NAMALWA (cell line): ENCODE results near the gene ASTN2.
"Not testable (repeated sequence)": the region's sequence is repeated elsewhere in the genome, so short reads cannot be mapped to it uniquely, and the experiment has no call there.

Experiments
- DNase-seq: peaks from one replicate; pipeline ENCODE4 v3.0.0-alpha.2; 2015; ENCODE audit warnings: low spot score

ASTN2 gene

DNA sequence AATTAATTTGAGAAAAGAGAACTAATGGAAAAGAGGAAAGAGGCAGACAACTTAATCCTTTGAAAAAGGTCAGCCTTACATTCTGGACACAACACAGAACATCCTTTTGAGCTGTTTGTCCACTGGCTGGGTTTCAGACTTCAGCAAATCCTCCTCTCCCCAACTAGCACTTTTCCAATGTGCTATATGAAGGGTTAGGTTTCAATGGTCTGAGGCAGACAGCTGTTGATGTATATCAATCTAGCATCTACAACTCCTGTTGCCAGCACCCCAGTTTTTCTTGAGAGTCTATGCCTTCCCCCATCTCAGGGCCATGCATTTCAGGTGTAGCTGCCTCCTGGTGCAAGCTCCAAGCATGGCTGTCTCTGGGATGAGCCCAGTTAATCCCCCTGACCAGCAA, 553.5 kb downstream of the ASTN2 start:
- no peak for DNase-seq

DNA sequence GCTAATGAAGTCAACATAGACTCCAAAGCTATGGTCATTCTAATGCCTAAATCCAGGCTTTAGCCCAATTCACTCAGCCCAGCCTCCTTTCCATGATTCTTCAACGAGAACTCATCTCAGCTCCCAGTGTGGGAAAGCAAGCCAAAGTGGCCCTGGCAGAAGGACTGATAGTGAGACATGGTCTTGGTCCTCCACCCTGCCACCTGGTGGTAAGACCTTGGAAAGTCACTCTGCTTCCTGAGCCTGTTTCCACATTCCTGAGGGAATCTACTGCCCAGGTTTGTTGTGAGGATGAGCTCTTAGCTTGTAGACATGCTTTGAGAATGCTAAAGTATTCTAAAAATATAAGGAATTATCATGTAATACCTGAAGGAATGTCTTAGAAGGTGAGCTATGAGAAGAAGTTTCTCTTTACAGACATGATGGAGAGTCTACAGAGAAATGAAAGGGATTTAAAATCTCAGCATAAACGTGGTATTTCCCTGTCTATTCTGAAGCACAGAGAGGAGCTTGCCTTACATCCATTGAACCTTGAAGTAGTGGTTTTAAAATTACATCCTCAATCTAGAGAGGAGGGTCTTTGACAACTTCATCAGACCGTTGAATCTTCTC, 554.2 kb downstream of the ASTN2 start:
- DNase-seq, result peak; percentile 45

DNA sequence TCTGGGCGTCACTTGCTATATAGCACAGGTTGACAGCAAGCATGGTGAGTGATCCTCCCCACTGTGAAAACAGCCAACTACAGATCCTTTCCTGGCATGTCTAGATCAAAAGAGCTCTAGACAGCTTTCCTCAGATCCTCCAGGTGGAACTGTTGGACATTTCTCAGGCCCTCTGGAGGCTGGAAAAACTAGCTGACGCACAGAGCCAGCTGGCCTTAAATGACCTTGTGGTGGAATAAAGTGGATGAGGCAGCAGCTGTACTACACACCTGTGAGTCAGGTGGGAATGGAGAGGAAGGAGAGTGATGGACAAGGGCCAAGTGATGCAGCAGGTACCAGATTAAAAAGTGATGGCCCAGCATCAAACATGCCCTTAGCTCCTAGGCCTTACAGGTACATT, 555.1 kb downstream of the ASTN2 start:
- no peak for DNase-seq

DNA sequence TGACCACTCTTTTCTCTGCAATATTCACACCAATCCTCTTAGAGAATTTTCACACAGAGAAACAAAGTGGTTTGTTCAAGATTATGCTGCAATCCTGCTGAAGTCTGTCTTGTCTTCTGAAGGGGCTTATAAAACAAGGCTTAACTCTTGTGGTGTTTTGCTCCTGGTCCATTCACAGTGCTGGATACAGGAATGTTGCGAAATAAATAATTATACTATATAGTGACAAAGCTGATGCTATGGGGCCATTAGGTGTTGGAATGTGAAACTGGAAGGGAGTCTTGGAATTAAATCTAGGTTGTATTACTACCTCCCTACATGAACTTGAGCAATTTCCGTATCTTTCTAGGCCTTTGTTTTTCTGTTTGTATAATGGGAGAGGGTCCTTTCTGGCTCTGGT, 557.5 kb downstream of the ASTN2 start:
- no peak for DNase-seq

DNA sequence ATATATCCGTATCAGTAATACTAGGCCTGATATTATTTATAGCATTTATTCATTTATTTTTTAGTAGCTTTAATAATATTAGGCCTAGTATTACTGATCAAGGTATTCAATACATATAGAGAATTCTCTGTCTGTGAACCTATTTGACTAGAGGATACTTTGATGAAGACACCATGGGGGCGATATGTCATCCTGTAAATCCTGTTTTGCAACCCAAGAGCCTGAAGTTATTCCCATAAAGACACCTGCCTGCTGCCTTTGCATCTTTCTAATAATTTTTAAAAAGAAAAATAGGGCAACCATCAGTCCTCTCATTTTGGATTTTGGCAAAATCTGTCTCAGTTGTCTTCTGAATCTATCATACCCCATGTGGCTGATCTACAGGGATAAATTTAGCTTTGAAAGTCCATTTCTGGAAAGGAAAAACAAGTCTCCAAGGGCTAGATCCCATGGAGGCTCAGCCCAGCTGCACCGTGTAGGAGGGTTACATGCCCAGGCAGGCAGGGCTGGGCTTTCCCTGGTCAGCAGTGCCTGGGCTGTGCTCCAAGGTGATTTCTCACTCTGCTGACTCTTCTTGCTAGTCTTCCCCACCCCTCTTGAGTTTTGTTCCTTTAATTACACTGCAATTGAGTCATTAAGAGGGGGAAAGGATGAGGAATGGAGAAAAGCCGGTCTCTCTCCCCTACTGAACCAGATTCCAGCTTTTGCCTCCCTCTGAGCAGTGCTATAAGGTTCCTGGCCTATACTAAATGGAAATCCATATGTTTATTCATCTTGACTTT, 558.8 kb downstream of the ASTN2 start:
- DNase-seq, result no peak

DNA sequence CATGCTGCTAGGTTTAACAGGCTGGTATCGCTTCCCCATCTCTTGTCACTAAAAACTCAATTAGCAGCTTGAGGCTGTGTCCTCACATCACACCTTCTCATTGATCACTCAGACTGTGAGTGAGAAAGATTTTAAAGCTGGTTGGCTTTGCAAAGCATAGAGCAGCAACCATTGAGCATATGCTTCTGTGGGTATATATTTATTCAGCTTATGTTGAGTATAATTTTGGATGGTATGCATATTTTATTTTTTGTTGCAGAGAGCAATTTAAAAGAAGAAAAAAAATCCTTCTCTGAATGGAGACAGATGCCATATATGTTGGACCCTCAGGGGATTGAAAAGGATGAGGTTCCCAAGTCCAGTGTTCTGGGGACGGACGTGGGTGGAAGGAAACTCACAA, 565.1 kb downstream of the ASTN2 start:
- no peak for DNase-seq

DNA sequence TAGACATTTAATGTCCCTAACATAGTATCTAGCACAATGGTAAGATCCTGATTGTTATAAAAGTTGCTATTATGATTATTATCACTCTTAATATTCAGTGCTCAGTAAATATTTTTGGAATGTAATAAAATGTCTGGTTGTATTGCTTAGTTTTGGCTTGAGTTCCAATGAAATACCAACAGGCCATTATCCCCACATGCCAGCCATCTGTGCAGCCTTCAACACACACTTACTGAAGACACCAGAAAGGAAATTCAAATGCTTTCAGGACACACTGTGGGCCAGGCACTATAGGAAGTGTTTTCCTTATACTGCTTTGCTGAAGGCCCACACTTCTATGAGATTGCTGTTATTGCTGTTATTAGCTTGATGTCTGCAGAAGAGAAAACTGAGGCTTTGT, 570.2 kb downstream of the ASTN2 start:
- no peak for DNase-seq

DNA sequence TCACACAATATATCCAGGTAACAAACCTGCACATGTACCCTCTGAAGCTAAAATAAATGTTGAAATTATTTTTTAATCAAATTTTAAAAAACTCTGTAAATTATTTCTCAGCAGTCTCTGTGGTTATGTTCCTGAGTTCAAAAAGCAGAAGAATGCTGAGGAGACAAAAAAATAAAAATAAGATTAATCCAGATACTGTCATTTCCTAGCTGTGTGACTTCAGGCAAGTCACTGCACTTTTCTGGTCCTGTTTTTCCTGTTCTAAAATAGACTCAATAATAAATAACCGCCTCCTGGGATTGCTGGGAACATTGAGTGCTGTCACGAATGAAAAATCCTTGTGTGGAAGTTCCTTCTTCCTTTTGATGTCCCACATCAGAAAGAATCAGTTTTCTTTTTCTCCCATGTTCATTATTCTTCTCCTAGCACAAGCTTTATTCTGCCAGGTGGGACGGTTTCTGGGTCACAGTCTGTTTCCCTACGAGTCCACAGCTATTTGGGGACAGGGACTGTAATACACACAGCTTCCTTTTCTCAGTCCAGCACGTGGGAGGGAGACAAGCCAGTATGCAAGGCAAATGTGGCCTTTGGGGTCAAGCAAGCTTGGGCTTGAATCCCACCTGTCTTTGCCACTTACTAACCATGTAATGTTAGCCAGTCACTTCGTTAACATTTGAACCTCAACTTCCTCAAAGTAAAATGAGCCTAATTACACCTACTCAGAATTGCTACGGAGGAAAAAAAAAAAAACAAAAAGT, 570.8 kb downstream of the ASTN2 start:
- no peak for DNase-seq

DNA sequence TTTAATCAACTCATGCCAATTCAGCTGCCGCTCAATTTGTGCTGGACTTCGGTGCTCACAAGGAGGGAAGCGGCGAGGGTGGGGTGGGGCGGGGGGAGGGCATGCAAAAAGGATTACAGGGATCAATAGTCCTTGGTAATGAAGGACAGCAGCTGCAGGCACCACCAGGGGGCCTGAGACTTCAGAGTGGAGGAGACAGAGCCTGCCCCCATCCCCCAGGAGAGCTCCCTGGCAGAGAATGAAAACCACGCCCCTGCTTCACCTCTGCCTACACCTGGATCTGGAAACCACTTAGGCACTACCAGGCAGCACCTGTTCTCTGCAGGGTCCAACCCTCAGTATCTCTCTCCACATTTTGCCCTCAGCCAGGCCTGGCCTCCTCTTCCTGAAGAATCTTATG, 572.2 kb downstream of the ASTN2 start:
- DNase-seq, result no peak

DNA sequence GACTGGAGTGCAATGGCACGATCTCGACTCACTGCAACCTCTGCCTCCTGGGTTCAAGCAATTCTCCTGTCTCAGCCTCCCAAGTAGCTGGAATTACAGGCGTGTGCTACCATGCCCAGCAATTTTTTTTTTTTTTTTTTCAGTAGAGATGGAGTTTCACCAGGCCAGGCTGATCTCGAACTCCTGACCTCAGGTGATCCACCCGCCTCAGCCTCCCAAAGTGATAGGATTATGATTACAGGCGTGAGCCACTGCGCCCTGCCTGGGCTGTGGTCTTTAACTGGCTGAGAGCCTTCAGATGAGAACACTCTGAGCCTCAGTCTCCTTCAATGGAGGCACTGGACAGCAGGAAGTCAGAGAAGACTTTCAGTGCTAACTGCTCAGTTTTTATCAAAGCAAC, 576.4 kb downstream of the ASTN2 start:
- DNase-seq, result not testable (repeated sequence)

DNA sequence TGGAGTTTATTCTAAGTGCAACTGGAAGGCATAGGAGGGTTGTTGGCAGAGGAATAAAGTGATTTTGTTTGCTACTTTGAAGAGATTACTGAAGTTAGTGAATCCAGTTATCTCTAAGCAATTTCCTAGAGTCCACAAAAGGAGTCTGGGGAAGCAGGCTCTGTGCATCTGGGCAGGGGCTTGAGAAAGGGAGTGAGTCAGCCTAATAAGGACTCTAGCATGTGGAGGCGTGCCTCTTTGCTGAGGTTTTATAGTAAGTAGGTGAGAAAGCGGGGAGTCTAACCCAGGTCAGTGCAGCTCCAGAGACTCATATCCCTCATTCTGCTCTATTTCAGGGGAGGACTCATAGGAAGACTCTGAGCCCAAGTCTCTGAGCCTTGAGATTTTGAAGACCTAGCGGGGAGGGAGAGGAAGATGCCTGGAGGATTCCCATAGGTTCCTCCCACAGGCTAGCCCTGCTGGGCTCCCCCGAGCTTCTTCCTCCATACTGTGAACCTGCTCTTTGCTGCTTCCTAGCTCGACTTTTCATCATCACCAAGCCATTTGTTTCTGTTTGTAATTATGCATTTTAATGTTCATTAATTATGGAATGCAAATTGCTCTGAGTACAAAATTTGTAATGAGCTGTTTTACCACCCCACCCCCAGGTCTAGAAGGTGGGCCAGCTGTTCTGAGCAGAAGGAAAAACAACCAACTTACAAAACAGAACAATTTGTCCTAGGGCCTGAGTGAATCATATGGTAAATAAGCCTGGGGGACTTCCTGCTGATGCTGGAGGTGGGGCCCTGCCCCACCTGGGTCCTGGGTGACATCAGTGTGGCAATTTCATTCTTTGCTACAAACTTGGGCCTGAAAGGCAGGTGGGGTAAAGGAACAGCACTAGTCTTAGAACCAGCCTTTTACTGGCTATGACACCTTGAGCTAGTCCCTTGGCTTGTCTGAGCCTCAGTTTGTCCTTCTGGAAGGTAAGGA, 577.6 kb downstream of the ASTN2 start:
- no peak for DNase-seq

DNA sequence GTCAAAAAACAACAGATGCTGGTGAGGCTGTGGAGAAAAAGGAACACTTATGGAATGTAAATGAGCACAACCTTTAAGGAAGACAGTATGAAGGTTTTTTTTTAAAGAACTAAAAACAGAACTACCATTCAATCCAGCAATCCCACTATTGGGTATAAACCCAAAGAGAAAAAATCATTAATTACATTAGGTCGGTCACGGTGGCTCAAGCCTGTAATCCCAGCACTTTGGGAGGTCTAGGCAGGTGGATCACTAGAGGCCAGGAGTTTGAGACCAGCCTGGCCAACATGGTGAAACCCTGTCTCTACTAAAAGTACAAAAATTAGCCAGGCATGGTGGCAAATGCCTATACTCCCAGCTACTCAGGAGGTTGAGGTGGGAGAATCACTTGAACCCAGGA, 584.5 kb downstream of the ASTN2 start:
- not testable (repeated sequence) for DNase-seq

DNA sequence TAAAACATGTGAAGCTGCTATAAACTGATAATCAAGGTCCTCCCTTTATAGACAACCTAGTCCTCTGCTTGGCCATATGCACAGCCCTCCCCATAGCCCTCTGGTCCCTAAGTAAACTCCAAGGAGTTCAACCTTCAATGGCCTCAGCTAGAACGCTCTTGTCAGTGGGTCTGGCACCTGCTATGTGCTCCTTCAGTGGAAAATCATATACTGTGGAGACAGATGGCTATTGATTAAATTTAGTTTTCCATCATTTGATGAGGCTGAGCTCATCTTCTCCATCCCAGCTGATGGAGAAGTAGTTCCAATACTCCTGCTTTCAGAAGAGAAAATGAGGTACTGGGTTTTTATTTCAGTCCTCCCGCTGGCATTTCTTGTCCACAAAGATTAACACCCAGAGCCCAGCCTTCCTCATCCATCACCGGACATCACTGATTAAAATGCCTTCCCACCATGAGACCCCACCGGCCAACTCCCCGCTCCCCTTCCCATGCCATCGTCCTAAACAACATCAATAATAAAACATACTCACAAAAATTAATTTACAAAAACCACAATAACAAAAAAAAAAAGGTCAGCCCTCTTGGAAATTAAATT, 593.1 kb downstream of the ASTN2 start:
- no peak for DNase-seq

DNA sequence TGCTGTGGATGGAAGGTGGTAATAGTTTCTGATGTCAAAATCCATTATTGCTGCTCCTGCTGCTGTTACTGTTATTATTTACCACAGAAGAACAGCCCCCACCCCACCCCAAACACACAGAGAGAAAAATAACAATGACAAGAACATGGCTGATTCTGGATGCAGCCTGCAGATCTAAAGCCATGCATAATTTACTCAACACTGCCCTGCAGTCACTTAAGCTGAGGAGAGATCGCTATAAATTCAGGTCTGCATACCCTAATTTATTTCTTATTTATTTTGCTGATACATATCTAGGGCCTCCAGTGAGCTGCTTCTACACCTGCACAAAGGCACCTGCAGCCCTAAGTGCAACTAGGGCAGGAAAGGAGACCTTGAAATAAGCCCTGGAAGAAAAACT, 595.7 kb downstream of the ASTN2 start:
- DNase-seq, result no peak

DNA sequence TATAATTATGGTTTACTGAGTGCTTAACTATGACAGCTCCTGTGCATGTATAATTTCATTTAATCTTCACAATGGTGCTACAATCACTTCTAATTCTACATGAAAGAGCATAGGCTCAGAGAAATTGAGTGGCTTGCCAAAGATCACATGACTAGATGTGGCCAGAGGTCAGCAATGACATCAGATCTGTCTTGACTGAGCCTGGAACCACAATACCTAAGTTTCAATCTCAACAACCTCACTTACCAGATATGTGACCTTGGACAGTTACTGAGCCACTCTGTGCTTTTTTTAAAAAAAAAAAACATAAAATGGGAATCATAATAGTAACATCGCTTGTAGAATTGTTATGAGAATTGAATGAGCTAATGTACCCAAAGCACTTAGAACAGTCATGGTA, 597.1 kb downstream of the ASTN2 start:
- no peak for DNase-seq

DNA sequence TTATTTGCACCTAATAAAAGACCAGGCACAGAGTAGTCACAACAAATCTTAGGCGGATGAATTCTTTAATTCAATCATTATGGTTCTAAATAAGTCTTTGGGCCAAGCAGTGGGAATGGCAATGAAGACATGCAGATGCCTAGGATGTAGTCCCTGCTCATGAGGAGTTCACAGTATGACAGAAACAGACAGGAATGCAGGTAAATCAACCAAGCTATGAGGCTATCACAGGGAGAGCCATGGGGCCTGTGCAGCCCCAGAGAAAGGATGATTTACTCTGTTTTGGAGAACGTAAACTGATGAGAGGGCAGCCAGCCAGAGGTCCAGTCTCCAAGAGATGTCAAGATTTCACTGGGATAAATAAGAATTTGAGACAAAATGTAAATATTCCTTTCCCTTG, 598.4 kb downstream of the ASTN2 start:
- DNase-seq, result no peak

DNA sequence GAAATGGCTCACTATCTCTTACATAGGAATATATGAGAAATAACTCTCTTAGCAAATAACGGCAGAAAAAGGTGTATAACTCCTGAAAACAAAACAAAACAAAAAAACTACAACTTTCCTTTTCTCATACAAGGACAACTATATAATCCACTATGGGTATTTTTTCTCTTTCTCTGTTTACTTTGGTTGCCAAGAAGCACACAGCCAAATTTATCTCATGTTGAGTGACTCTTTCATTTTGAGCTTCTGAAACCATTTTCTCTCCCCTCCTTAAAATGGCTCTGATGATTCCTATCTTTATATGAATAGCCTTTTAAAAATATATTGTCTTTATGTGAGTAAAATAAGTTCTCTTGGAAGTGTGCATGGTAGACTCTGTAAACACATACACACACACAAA, 599.0 kb downstream of the ASTN2 start:
- no peak for DNase-seq

DNA sequence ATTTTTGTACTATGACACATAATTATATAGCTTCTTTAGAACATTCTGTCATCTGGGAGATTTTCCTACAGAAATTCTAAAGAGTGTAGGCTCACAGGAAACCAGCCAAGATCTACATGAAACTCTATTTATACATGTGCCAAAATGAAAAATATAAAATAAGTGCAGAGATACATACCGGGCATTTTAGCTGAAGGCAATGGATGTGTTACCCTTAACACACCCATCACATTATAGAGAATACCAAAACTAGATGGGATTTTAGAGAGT, 601.9 kb downstream of the ASTN2 start:
- DNase-seq, result no peak

DNA sequence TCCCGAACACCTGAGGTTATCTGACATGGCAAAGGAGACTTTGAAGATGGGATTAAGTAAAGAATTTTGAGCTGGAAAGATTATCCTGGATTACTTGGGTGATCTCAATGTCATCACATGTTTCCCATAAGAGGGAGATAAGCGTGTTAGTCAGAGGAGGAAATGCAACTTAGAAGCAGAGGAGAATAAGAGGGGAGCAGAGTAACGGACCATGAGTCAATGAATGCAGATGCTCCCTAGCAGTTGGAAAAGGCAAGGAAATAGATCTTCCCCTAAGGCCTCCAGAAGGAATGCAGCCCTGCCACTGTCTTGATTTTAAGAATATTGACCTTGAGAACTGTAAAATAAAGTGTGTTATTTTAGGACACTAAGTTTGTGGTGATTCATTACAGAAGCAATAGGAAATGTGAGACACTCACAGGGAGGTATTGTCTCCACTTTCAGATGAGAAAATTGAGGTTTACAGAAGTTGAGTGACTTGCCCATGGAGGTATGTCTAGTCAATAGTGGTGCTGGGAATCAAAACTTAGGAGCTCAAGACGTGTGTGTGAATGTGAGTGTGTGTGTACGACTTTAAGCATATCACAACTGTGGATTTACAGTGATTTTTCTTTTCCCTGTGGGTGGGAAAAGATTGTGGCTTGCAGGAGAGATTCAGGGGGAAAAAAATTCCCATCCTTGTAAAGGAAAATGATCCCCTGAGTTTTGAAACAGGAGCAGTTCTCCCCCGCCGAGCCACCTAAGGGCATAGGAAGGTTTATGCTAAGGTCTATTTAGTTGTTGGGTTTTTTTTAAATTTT, 602.4 kb downstream of the ASTN2 start:
- DNase-seq, result no peak

DNA sequence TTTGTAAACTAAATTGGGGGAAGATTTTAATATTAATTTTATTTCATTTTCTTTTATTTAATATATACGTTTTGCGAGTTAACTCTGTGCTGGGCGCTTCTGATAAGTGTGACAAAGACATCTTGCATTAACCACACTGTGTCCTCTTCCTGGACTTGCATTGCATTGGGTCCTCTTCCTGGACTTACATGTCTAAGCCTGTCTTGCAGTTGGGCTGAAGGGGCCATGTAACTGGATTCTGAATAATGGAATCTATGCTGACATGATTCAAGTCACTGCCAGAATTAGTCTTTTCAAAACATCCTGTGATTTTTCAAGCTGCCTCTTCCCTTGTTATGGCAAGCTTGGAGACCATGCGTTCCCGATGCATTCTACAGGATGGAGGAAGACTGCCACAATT, 605.2 kb downstream of the ASTN2 start:
- DNase-seq, result no peak

DNA sequence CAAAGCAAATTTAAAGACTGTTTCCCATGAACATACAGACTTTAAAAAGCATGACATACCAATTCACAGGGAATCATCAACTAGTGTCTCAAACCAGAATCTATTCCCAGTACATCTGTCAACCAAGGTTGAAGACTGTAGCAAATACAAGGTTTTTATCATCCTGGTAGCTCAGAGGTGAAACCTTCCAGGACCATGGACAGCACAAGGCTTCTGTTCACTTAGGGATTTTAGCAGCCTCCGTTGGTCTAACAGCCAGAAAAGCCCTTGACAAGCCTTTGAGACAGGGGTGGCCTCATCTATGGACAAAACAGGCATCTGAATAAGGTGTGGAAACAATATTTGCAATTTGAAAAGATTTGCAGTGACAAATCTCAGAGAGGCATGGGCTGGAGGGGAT, 608.8 kb downstream of the ASTN2 start:
- DNase-seq, result peak; percentile 5
